IPS-18a (cell line): ENCODE results near the gene SPN.
A peak's percentile ranks its signal among the peaks of the same experiment; 100 is the strongest.
"Not testable (repeated sequence)": the region's sequence is repeated elsewhere in the genome, so short reads cannot be mapped to it uniquely, and the experiment has no call there.

Source experiments
- H3K27ac ChIP-seq: one replicate; pipeline ENCODE4 v1.5.1; 2013; ENCODE audit warnings: low read length
- H3K27me3 ChIP-seq: one replicate; pipeline ENCODE4 v1.6.1; 2013; ENCODE audit warnings: mild to moderate bottlenecking, low read length; ENCODE audit not compliant: control insufficient read depth, insufficient read depth
- H3K36me3 ChIP-seq: one replicate; pipeline ENCODE4 v1.6.1; 2013; ENCODE audit warnings: low read depth, low read length; ENCODE audit not compliant: control insufficient read depth
- H3K4me1 ChIP-seq: one replicate; pipeline ENCODE4 v1.6.1; 2013; ENCODE audit warnings: low read depth, low read length; ENCODE audit not compliant: control insufficient read depth
- H3K4me3 ChIP-seq: one replicate; pipeline ENCODE4 v1.5.1; 2013; ENCODE audit warnings: low read length
- H3K9ac ChIP-seq: one replicate; pipeline ENCODE4 v1.6.1; 2013; ENCODE audit warnings: mild to moderate bottlenecking, low read length, moderate library complexity
- H3K9me3 ChIP-seq: one replicate; pipeline ENCODE4 v1.6.1; 2013; ENCODE audit warnings: low read depth, low read length; ENCODE audit not compliant: control insufficient read depth

The SPN gene

DNA sequence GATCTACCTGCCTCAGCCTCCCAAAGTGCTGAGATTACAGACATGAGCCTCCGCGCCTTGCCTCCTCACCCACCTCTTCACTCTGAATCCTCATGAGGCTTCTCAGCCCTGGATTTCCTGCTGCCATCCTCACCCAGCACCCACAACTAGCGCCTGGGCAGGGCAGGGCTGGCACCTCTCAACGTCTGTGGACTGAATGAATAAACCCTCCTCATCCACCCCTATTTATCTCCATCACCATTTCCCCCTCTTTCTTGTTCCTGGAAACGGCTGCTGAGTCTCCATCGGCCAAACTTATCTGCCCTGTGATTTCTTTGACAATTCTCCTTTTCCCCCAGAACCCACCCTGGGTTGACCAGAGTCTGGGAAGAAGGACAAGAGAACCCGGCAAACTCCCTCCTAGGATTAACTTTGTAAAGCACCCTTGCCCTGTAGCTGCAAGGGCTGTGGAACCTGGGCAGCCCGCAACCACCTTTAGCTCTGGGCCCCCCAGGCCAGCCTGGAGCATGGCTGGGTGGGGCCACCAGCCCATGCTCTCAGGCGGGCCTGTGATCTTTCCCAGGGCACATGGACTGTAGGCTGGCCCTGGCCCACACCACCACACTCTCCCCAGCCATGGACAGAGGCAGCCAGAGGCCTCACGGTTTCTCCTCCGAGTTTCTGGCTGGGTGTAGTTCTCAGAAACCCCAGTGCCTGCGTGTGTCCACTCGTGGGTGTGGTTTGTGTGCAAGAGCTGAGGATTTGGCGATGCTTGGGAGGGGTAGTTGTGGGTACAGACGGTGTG, 2.4 kb downstream of the SPN start:
- H3K27ac ChIP-seq = no peak overlapping the region
- no peak overlapping the region for H3K4me3 ChIP-seq
- peaks cover 9% of the 10 kb centered on the region for H3K4me1 ChIP-seq
- H3K9me3 ChIP-seq = no peaks in the 10 kb centered on the region
- no peaks in the 10 kb centered on the region for H3K27me3 ChIP-seq
- no peak overlapping the region for H3K9ac ChIP-seq
- H3K36me3 ChIP-seq = no peaks in the 10 kb centered on the region

GRCh38 chr16:29667322-29667610, 4.2 kb downstream of the SPN start:
- H3K36me3 ChIP-seq, H3K27me3 ChIP-seq, H3K9me3 ChIP-seq, H3K4me1 ChIP-seq: not testable (repeated sequence)
- H3K4me3 ChIP-seq = peak overlapping the region; percentile 52
- peak overlapping the region; percentile 41 for H3K9ac ChIP-seq
- peak overlapping the region; percentile 46 for H3K27ac ChIP-seq

- H3K27ac ChIP-seq = no peak overlapping the region
- H3K9ac ChIP-seq = no peak overlapping the region
Measured at GRCh38 chr16:29667755-29668154, 4.7 kb downstream of the SPN start.

GRCh38 chr16:29668267-29668666, 5.2 kb downstream of the SPN start:
- peaks cover 9% of the 10 kb centered on the region for H3K4me1 ChIP-seq
- H3K9me3 ChIP-seq = no peaks in the 10 kb centered on the region
- no peak overlapping the region for H3K27ac ChIP-seq
- no peak overlapping the region for H3K9ac ChIP-seq
- no peak overlapping the region for H3K4me3 ChIP-seq
- H3K36me3 ChIP-seq = no peaks in the 10 kb centered on the region
- H3K27me3 ChIP-seq = no peaks in the 10 kb centered on the region

More at GRCh38 chr16:29667755-29668154, 4.7 kb downstream of the SPN start:
- H3K9me3 ChIP-seq = no peaks in the 10 kb centered on the region
- no peaks in the 10 kb centered on the region for H3K36me3 ChIP-seq
- no peaks in the 10 kb centered on the region for H3K27me3 ChIP-seq
- no peak overlapping the region for H3K4me3 ChIP-seq
- peaks cover 9% of the 10 kb centered on the region for H3K4me1 ChIP-seq

GRCh38 chr16:29673501-29673900, 10.5 kb downstream of the SPN start:
- Histone ChIP-seq H3K4me1 (peaks cover 4% of the 10 kb centered on the region), H3K9ac (no peak overlapping the region), H3K36me3 (no peaks in the 10 kb centered on the region), H3K27ac (no peak overlapping the region), H3K4me3 (no peak overlapping the region), H3K27me3 (no peaks in the 10 kb centered on the region), H3K9me3 (no peaks in the 10 kb centered on the region)

- no peak overlapping the region for H3K27ac ChIP-seq
- H3K9ac ChIP-seq = no peak overlapping the region
- H3K36me3 ChIP-seq = no peaks in the 10 kb centered on the region
- H3K9me3 ChIP-seq = no peaks in the 10 kb centered on the region
- H3K4me1 ChIP-seq = peaks cover 7% of the 10 kb centered on the region
- no peak overlapping the region for H3K4me3 ChIP-seq
- no peaks in the 10 kb centered on the region for H3K27me3 ChIP-seq
Measured at GRCh38 chr16:29674188-29674587, 11.1 kb downstream of the SPN start.

- H3K4me3 ChIP-seq = no peak overlapping the region
- H3K9ac ChIP-seq = no peak overlapping the region
- H3K9me3 ChIP-seq = no peaks in the 10 kb centered on the region
- H3K4me1 ChIP-seq = peaks cover 12% of the 10 kb centered on the region
- no peak overlapping the region for H3K27ac ChIP-seq
- H3K36me3 ChIP-seq = no peaks in the 10 kb centered on the region
- H3K27me3 ChIP-seq = no peaks in the 10 kb centered on the region
Measured at GRCh38 chr16:29675811-29676643, 13.0 kb downstream of the SPN start.

DNA sequence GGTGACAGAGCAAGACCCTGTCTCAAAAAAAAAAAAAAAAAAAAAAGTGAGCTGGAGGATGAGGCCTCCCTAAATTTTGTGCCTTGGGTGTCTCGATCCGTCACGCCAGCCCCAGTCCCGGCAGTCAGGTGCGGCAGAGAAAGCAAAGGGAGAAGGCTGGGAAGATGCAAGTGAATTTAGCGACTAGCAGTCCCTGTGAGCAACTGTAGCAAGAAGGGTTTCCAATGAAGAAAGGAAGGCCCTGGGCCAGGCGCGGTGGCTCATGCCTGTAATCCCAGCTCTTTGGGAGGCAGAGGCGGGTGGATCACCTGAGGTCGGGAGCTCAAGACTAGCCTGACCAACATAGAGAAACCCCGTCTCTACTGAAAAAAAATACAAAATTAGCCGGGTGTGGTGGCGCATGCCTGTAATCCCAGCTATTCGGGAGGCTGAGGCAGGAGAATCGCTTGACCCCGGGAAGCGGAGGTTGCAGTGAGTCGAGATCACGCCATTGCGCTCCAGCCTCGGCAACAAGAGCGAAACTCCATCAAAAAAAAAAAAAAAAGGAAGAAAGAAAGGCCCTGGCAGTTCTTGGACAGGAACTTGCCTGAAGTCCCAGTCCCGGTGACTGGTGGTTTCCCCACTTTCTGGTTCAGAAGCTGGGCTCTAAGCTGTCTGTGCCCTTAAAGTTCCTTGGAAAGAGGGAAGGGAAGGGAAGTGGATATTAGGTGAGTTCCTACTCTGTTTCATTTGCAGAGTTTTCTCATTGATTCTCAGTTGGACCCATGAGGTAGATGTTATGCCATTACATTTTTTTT, 14.1 kb downstream of the SPN start:
- Histone ChIP-seq H3K9ac (no peak overlapping the region), H3K9me3 (no peaks in the 10 kb centered on the region), H3K4me3 (no peak overlapping the region), H3K36me3 (no peaks in the 10 kb centered on the region), H3K27me3 (no peaks in the 10 kb centered on the region), H3K4me1 (peaks cover 12% of the 10 kb centered on the region), H3K27ac (no peak overlapping the region)

- H3K9me3 ChIP-seq = no peaks in the 10 kb centered on the region
- H3K27me3 ChIP-seq = no peaks in the 10 kb centered on the region
- peaks cover 12% of the 10 kb centered on the region for H3K4me1 ChIP-seq
- H3K36me3 ChIP-seq = peaks cover 10% of the 10 kb centered on the region
- peak within 1 kb of the TSS; percentile 69 for H3K4me3 ChIP-seq
- peak within 1 kb of the TSS; percentile 95 for H3K27ac ChIP-seq
- peak within 1 kb of the TSS; percentile 95 for H3K9ac ChIP-seq
Measured at GRCh38 chr16:29678691-29679267, 15.7 kb downstream of the SPN start, which contains the start of gene QPRT. QPRT (plus strand) TSS chr16:29679180; CDS start chr16:29679198, 18 bp downstream.

GRCh38 chr16:29680180-29680598, 17.1 kb downstream of the SPN start:
- Histone ChIP-seq H3K4me3 (peak overlapping the region; percentile 69), H3K4me1 (peaks cover 12% of the 10 kb centered on the region), H3K9ac (peak overlapping the region; percentile 95), H3K27ac (peak overlapping the region; percentile 95), H3K36me3 (peaks cover 15% of the 10 kb centered on the region), H3K9me3 (no peaks in the 10 kb centered on the region), H3K27me3 (no peaks in the 10 kb centered on the region)

- H3K9ac ChIP-seq = no peak overlapping the region
- H3K9me3 ChIP-seq = no peaks in the 10 kb centered on the region
- no peak overlapping the region for H3K27ac ChIP-seq
- H3K4me3 ChIP-seq = no peak overlapping the region
- peaks cover 19% of the 10 kb centered on the region for H3K36me3 ChIP-seq
- H3K4me1 ChIP-seq = peaks cover 22% of the 10 kb centered on the region
- H3K27me3 ChIP-seq = no peaks in the 10 kb centered on the region
Measured at GRCh38 chr16:29683543-29684090, 20.6 kb downstream of the SPN start.
